Endothelial cell of umbilical vein (primary cell): ENCODE data around the gene ZNF423. TPM values are rescaled to one million over a fixed set of nuclear protein-coding genes. Genes with fewer than 3 reads are reported as not detected.

Experiments used
- BruUV-seq: library from RNA; stranded (reverse); fragments of 400-500 nt; replicated peaks from 2 replicates; lab custom pipeline; 2021; lab: Mats Ljungman, UMichigan
- CTCF ChIA-PET: fragments of 300-600, 350-600 bp; sonication (Branson Sonifier 250); formaldehyde crosslinking; loops from one replicate; lab custom pipeline; 2021; ENCODE audit warnings: antibody characterized with exemption, inconsistent platforms; lab: Charles Lee
- POLR2A ChIA-PET: fragments of 300-600, 350-600 bp; sonication (Branson Sonifier 250); formaldehyde crosslinking; loops from one replicate; lab custom pipeline; 2021; ENCODE audit warnings: antibody characterized with exemption, inconsistent platforms; lab: Charles Lee
- DNase-seq: peaks from one replicate; pipeline ENCODE4 v3.0.0-alpha.2; 2011; ENCODE audit warnings: low read depth, low spot score
- FAIRE-seq: peaks from 2 replicates; lab custom pipeline; 2011; peaks lifted over from hg19 to GRCh38; lab: Jason Lieb, UNC
- H2AFZ ChIP-seq: 2 replicates; pipeline ENCODE4 v1.6.0; 2012; ENCODE audit warnings: low read depth, low read length, control low read depth, inconsistent platforms
- H3K27ac ChIP-seq: 2 replicates; pipeline ENCODE4 v1.5.1; 2011; ENCODE audit warnings: low read depth, mild to moderate bottlenecking, control low read depth, low read length, moderate library complexity; ENCODE audit not compliant: insufficient read depth
- H3K27me3 ChIP-seq, 2 experiments: 2 replicates each; pipeline versions ENCODE4 v1.6.0 to v1.6.1; 2011; ENCODE audit warnings: low read length in 2 of 2, mixed read lengths in 1 of 2; ENCODE audit not compliant: control insufficient read depth in 2 of 2, insufficient read depth in 2 of 2
- H3K36me3 ChIP-seq, 2 experiments: 2 replicates in 1 of 2; 3 replicates in 1 of 2; pipeline ENCODE4 v1.5.1; 2011; ENCODE audit warnings: low read length in 2 of 2, mild to moderate bottlenecking in 1 of 2, moderate library complexity in 1 of 2; ENCODE audit not compliant: control insufficient read depth in 2 of 2, insufficient read depth in 2 of 2; ENCODE audit errors: extremely low read depth in 1 of 2
- H3K4me1 ChIP-seq: 3 replicates; pipeline ENCODE4 v1.5.1; 2011; ENCODE audit warnings: mild to moderate bottlenecking, low read length; ENCODE audit not compliant: control insufficient read depth, insufficient read depth; ENCODE audit errors: extremely low read depth
- H3K4me2 ChIP-seq: 2 replicates; pipeline ENCODE4 v1.6.1; 2011; ENCODE audit warnings: low read length, control low read depth, mixed read lengths; ENCODE audit not compliant: insufficient read depth
- H3K4me3 ChIP-seq, 3 experiments: fragments of 200-600 bp in 1 of 3; sonication (generic), shearing (Covaris generic) in 1 of 3; replicated peaks in 1 of 3; 2 replicates each; pipeline ENCODE4 v1.5.1; 2011 to 2016; ENCODE audit warnings: control low read depth in 3 of 3, low read length in 3 of 3, mild to moderate bottlenecking in 2 of 3, inconsistent platforms in 1 of 3, low read depth in 1 of 3, moderate library complexity in 1 of 3; ENCODE audit not compliant: insufficient read depth in 1 of 3
- H3K79me2 ChIP-seq: 2 replicates; pipeline ENCODE4 v1.6.0; 2012; ENCODE audit warnings: low read length, inconsistent platforms; ENCODE audit not compliant: control insufficient read depth, insufficient read depth
- H3K9ac ChIP-seq: replicated peaks from 2 replicates; pipeline ENCODE3; 2011; ENCODE audit warnings: low read length, control low read depth; ENCODE audit not compliant: insufficient read depth; ENCODE audit errors: extremely low read depth
- H3K9me1 ChIP-seq: replicated peaks from 3 replicates; pipeline ENCODE4 v1.6.0; 2011; ENCODE audit warnings: mild to moderate bottlenecking, low read length; ENCODE audit not compliant: control insufficient read depth, insufficient read depth; ENCODE audit errors: extremely low read depth
- H3K9me3 ChIP-seq: replicated peaks from 2 replicates; pipeline ENCODE4 v1.5.1; 2012; ENCODE audit warnings: low read length, inconsistent platforms; ENCODE audit not compliant: control insufficient read depth, insufficient read depth
- H4K20me1 ChIP-seq: replicated peaks from 2 replicates; pipeline ENCODE3; 2011; ENCODE audit warnings: mild to moderate bottlenecking, low read length; ENCODE audit not compliant: control insufficient read depth, insufficient read depth; ENCODE audit errors: extremely low read depth
- CTCF ChIP-seq, 2 donors: IDR thresholded peaks; 1 replicate in 1 of 2; 2 replicates in 1 of 2; pipeline ENCODE4 v1.5.1; 2011; ENCODE audit warnings: low read length in 2 of 2, mild to moderate bottlenecking in 2 of 2, moderate library complexity in 2 of 2, control low read depth in 1 of 2, inconsistent platforms in 1 of 2, low read depth in 1 of 2; ENCODE audit not compliant: insufficient read depth in 1 of 2; ENCODE audit errors: extremely low read depth in 1 of 2
- EZH2 ChIP-seq: IDR thresholded peaks from 2 replicates; pipeline ENCODE4 v1.6.1; 2012; ENCODE audit warnings: borderline replicate concordance, low read depth, mild to moderate bottlenecking, moderate library complexity, low read length, inconsistent platforms; ENCODE audit not compliant: severe bottlenecking
- FOS ChIP-seq: IDR thresholded peaks from 2 replicates; pipeline ENCODE4 v1.6.1; 2011; ENCODE audit warnings: mild to moderate bottlenecking, low read length, moderate library complexity, borderline replicate concordance; ENCODE audit not compliant: insufficient read depth
- GATA2 ChIP-seq: IDR thresholded peaks from 2 replicates; pipeline ENCODE4 v1.7.0; 2011; ENCODE audit warnings: low read depth, mild to moderate bottlenecking, moderate library complexity, mixed read lengths, low read length; ENCODE audit not compliant: insufficient read length, insufficient read depth
- JUN ChIP-seq: IDR thresholded peaks from 2 replicates; pipeline ENCODE4 v1.6.1; 2011; ENCODE audit warnings: borderline replicate concordance, low read depth; ENCODE audit not compliant: insufficient read length, insufficient read depth
- MAX ChIP-seq: IDR thresholded peaks from 2 replicates; pipeline ENCODE4 v1.6.1; 2011; ENCODE audit not compliant: insufficient read depth, insufficient read length
- MYC ChIP-seq: IDR thresholded peaks from one replicate; pipeline ENCODE4 v1.6.1; 2011; ENCODE audit warnings: mild to moderate bottlenecking, low read depth, low read length
- POLR2A ChIP-seq: IDR thresholded peaks from 2 replicates; pipeline ENCODE4 v1.6.1; 2012; ENCODE audit warnings: low read depth, mild to moderate bottlenecking, control low read depth, low read length
- POLR2AphosphoS5 ChIP-seq: IDR thresholded peaks from 2 replicates; pipeline ENCODE4 v1.6.1; 2012; ENCODE audit warnings: low read depth, mild to moderate bottlenecking, control low read depth, low read length, moderate library complexity; ENCODE audit not compliant: insufficient read depth
- dilution Hi-C: fragments of 300-500 bp; cut with MboI; formaldehyde crosslinking; loops from one replicate; pipeline ENCODE4 v1.15.0; 2019; ENCODE audit warnings: low sequenced_read_pairs; ENCODE audit not compliant: extremely low pct_ligation_motif_present
- intact Hi-C: fragments of 100-400 bp; cut with micrococcal nuclease; formaldehyde crosslinking; loops from one replicate; pipeline ENCODE4 v1.10.0; 2022
- polyA plus RNA-seq, 4 experiments: library from polyadenylated mRNA; depleted of rRNA in 3 of 4; stranded (reverse) in 3 of 4; unstranded in 1 of 4; fragments of >200 nt; gene quantifications; 2 replicates each; pipeline versions ENCODE4 v1.2.1 to v1.2.3, GENCODE V29; 2011 to 2012; ENCODE audit warnings: missing spikeins in 1 of 4
- total RNA-seq: library from RNA; stranded (reverse); gene quantifications from 2 replicates; pipeline ENCODE4 v1.2.3, GENCODE V29; 2021

Gene ZNF423
- total and polyA plus RNA-seq, 2 donors (not counting 3 experiments of a cell fraction or from before 2014, with no cell fraction given), result 2.2 to 8.1 TPM

GRCh38 chr16:49867796-49868668 is 12.1 kb upstream of the ZNF423 start:
- POLR2A ChIA-PET, result no interaction called here

More at GRCh38 chr16:49867796-49868668, 12.1 kb upstream of the ZNF423 start:
- H3K9ac ChIP-seq, result no peak overlapping the region
- no peak overlapping the region for H3K4me2 ChIP-seq
- DNase-seq, result no peak
- no peak overlapping the region for H2AFZ ChIP-seq
- dilution Hi-C loops (no loop called here), intact Hi-C loops (no loop called here)
- no TSS peak for BruUV-seq
- H3K4me3 ChIP-seq, result no peak overlapping the region
- TF ChIP-seq FOS, result no peak
- TF ChIP-seq MAX, result no peak
- no peak for TF ChIP-seq EZH2
- TF ChIP-seq CTCF (IDR thresholded peaks at IDR 0.05; ENCODE audit: extremely low read depth in 1 of 2, insufficient read depth in 1 of 2, low read depth in 1 of 2, low read length in 2 of 2), result no peak
- TF ChIP-seq MYC, result no peak
- TF ChIP-seq GATA2, result no peak
- no peak for TF ChIP-seq JUN
- no peak for TF ChIP-seq POLR2A
- TF ChIP-seq POLR2AphosphoS5, result no peak
- no peaks in the 10 kb centered on the region for H3K9me1 ChIP-seq
- no peak for FAIRE-seq
- no peaks in the 10 kb centered on the region for H3K4me1 ChIP-seq
- H3K27me3 ChIP-seq, result peaks cover 7 to 8% of the 10 kb centered on the region in 2 experiments
- no peaks in the 10 kb centered on the region for H3K79me2 ChIP-seq
- H3K9me3 ChIP-seq, result no peaks in the 10 kb centered on the region
- CTCF ChIA-PET, result interaction anchor here (0.6 to 3.9 kb wide), 4 partner anchors 8 to 22 kb away, joined by 3 to 21 read pairs (median 4); no protein-coding TSS in a partner anchor
- H3K27ac ChIP-seq, result no peak overlapping the region
- H4K20me1 ChIP-seq, result no peaks in the 10 kb centered on the region
- no peaks in the 10 kb centered on the region for H3K36me3 ChIP-seq
